WTC11 (cell line): ENCODE results near the gene OR6A2. TPM values are rescaled to one million over a fixed set of nuclear protein-coding genes. Genes with fewer than 3 reads are reported as not detected.

ENCODE experiments used
- ATAC-seq: fragments of 200-7000 bp; cut with Tn5 transposase; 2 replicates; pipeline ENCODE4 v1.10.0; 2021; ENCODE audit warnings: mild to moderate bottlenecking, moderate library complexity
- CTCF ChIA-PET: fragments of 300-600 bp; sonication (Branson Sonifier 250); formaldehyde crosslinking; loops from one replicate; lab custom pipeline; 2021; ENCODE audit warnings: antibody characterized with exemption; lab: Charles Lee
- POLR2A ChIA-PET: fragments of 350-600 bp; sonication (Branson Sonifier 250); formaldehyde crosslinking; loops from one replicate; lab custom pipeline; 2021; ENCODE audit warnings: antibody characterized with exemption; lab: Charles Lee
- DNase-seq: peaks from one replicate; pipeline ENCODE4 v3.0.0; 2021; ENCODE audit warnings: low spot score
- H3K27ac Mint-ChIP-seq: 2 replicates; pipeline ENCODE4 v1.8.0; 2021; ENCODE audit warnings: mixed read lengths
- H3K27me3 Mint-ChIP-seq: 2 replicates; pipeline ENCODE4 v1.8.0; 2021; ENCODE audit warnings: low read depth, mild to moderate bottlenecking, moderate library complexity, mixed read lengths
- H3K36me3 Mint-ChIP-seq: 2 replicates; pipeline ENCODE4 v1.8.0; 2021; ENCODE audit warnings: mixed read lengths
- H3K4me1 Mint-ChIP-seq: 2 replicates; pipeline ENCODE4 v1.8.0; 2022; ENCODE audit warnings: mixed read lengths
- H3K4me3 Mint-ChIP-seq: 2 replicates; pipeline ENCODE4 v1.8.0; 2021; ENCODE audit warnings: mild to moderate bottlenecking, moderate library complexity, mixed read lengths
- H3K9me3 Mint-ChIP-seq: 2 replicates; pipeline ENCODE4 v1.8.0; 2021; ENCODE audit warnings: mixed read lengths
- AFF4 ChIP-seq: sonication (generic); formaldehyde crosslinking; IDR thresholded peaks from 2 replicates; pipeline ENCODE4 v1.8.1; 2023; ENCODE audit warnings: mild to moderate bottlenecking, missing genetic modification reagents, borderline replicate concordance
- AR ChIP-seq: fragments of 250-450 bp; sonication (Bioruptor Pico); IDR thresholded peaks from 2 replicates; pipeline ENCODE4 v1.9.0; 2021; ENCODE audit warnings: mild to moderate bottlenecking
- ATF3 ChIP-seq: sonication (generic); formaldehyde crosslinking; conservative IDR thresholded peaks from 2 replicates; pipeline ENCODE4 v1.8.1; 2022; ENCODE audit warnings: mild to moderate bottlenecking, missing genetic modification reagents
- CBFB ChIP-seq: sonication (generic); formaldehyde crosslinking; IDR thresholded peaks from 2 replicates; pipeline ENCODE4 v1.8.1; 2022; ENCODE audit warnings: mild to moderate bottlenecking, low read depth, missing genetic modification reagents
- CDX4 ChIP-seq: fragments of 250-450 bp; sonication (Bioruptor Pico); IDR thresholded peaks from 2 replicates; pipeline ENCODE4 v1.9.0; 2021; ENCODE audit warnings: moderate library complexity, mild to moderate bottlenecking, inconsistent platforms, borderline replicate concordance
- ELF4 ChIP-seq: sonication (generic); formaldehyde crosslinking; IDR thresholded peaks from 2 replicates; pipeline ENCODE4 v1.8.1; 2022; ENCODE audit warnings: low read depth, mild to moderate bottlenecking, moderate library complexity, missing genetic modification reagents
- ETV6 ChIP-seq: sonication (generic); formaldehyde crosslinking; IDR thresholded peaks from 2 replicates; pipeline ENCODE4 v1.8.1; 2022; ENCODE audit warnings: mild to moderate bottlenecking, missing genetic modification reagents
- FOXJ3 ChIP-seq: sonication (generic); formaldehyde crosslinking; IDR thresholded peaks from 2 replicates; pipeline ENCODE4 v1.9.0; 2021; ENCODE audit warnings: missing genetic modification reagents, mild to moderate bottlenecking, borderline replicate concordance
- GTF2I ChIP-seq: fragments of 250-450 bp; sonication (Bioruptor Pico); conservative IDR thresholded peaks from 2 replicates; pipeline ENCODE4 v1.4.0; 2021; ENCODE audit warnings: mild to moderate bottlenecking
- HMGA2 ChIP-seq: fragments of 250-450 bp; sonication (Bioruptor Pico); IDR thresholded peaks from 2 replicates; pipeline ENCODE4 v1.4.0; 2021; ENCODE audit warnings: mild to moderate bottlenecking, moderate library complexity
- HMGXB4 ChIP-seq: sonication (generic); formaldehyde crosslinking; IDR thresholded peaks from 2 replicates; pipeline ENCODE4 v1.8.1; 2023; ENCODE audit warnings: mild to moderate bottlenecking, moderate library complexity, missing genetic modification reagents
- NFYB ChIP-seq: sonication (generic); formaldehyde crosslinking; conservative IDR thresholded peaks from 2 replicates; pipeline ENCODE4 v1.8.0; 2022; ENCODE audit warnings: low read depth, missing genetic modification reagents
- NR2C2 ChIP-seq: sonication (generic); formaldehyde crosslinking; IDR thresholded peaks from 2 replicates; pipeline ENCODE4 v1.8.0; 2022; ENCODE audit warnings: mild to moderate bottlenecking, missing genetic modification reagents
- RELA ChIP-seq: sonication (generic); formaldehyde crosslinking; IDR thresholded peaks from 2 replicates; pipeline ENCODE4 v1.8.1; 2022; ENCODE audit warnings: missing genetic modification reagents, mild to moderate bottlenecking, borderline replicate concordance
- TEAD1 ChIP-seq: sonication (generic); formaldehyde crosslinking; IDR thresholded peaks from 2 replicates; pipeline ENCODE4 v1.8.0; 2022; ENCODE audit warnings: mild to moderate bottlenecking, missing genetic modification reagents
- USF2 ChIP-seq: sonication (generic); formaldehyde crosslinking; IDR thresholded peaks from 2 replicates; pipeline ENCODE4 v1.8.1; 2023; ENCODE audit warnings: mild to moderate bottlenecking, missing genetic modification reagents, moderate library complexity
- ZBTB21 ChIP-seq: sonication (generic); formaldehyde crosslinking; IDR thresholded peaks from 2 replicates; pipeline ENCODE4 v1.8.1; 2023; ENCODE audit warnings: mild to moderate bottlenecking, missing genetic modification reagents, borderline replicate concordance
- ZBTB43 ChIP-seq: sonication (generic); formaldehyde crosslinking; IDR thresholded peaks from 2 replicates; pipeline ENCODE4 v1.8.1; 2023; ENCODE audit warnings: mild to moderate bottlenecking, missing genetic modification reagents
- ZNF263 ChIP-seq: sonication (generic); formaldehyde crosslinking; IDR thresholded peaks from 2 replicates; pipeline ENCODE4 v1.8.1; 2022; ENCODE audit warnings: low read depth, mild to moderate bottlenecking, moderate library complexity, missing genetic modification reagents
- ZNF281 ChIP-seq: sonication (generic); formaldehyde crosslinking; IDR thresholded peaks from 2 replicates; pipeline ENCODE4 v1.8.0; 2023; ENCODE audit warnings: mild to moderate bottlenecking, missing genetic modification reagents
- total RNA-seq: library from RNA; stranded (reverse); gene quantifications from 3 replicates; pipeline ENCODE4 v1.2.3, GENCODE V29; 2021

Gene OR6A2
- total RNA-seq, 1 experiment from 2014 or later: 0.07 TPM

- no peak for DNase-seq
- no peak for ATAC-seq
- H3K36me3 Mint-ChIP-seq: no peaks in the 10 kb centered on the region
- no peak for TF ChIP-seq ETV6 (CRISPR knock-in tag)
- no peak for TF ChIP-seq CBFB (CRISPR knock-in tag)
- no peak for TF ChIP-seq TEAD1
- no peak for TF ChIP-seq AR (CRISPR knock-in tag)
- TF ChIP-seq ZNF281: no peak
- no peak for TF ChIP-seq FOXJ3 (CRISPR knock-in tag)
- TF ChIP-seq GTF2I (CRISPR knock-in tag): no peak
- no peak for TF ChIP-seq NR2C2 (CRISPR knock-in tag)
- no peak for TF ChIP-seq ELF4
- TF ChIP-seq RELA (CRISPR knock-in tag): no peak
- no peak for TF ChIP-seq ZNF263 (CRISPR knock-in tag)
- TF ChIP-seq NFYB (CRISPR knock-in tag): no peak
- no peak for TF ChIP-seq ZBTB21 (CRISPR knock-in tag)
- TF ChIP-seq AFF4: no peak
- TF ChIP-seq HMGXB4 (CRISPR knock-in tag): no peak
- no peak for TF ChIP-seq ZBTB43 (CRISPR knock-in tag)
- no peak for TF ChIP-seq CDX4
- no peak for TF ChIP-seq ATF3 (CRISPR knock-in tag)
- no peak for TF ChIP-seq HMGA2 (CRISPR knock-in tag)
- no peak for TF ChIP-seq USF2 (CRISPR knock-in tag)
- no peaks in the 10 kb centered on the region for H3K4me1 Mint-ChIP-seq
- ChIA-PET CTCF (interaction anchor here (1.0 kb wide), 1 partner anchor 39 kb away, joined by 3 read pairs; no protein-coding TSS in a partner anchor), POLR2A (no interaction called here)
- peaks cover 2% of the 10 kb centered on the region; the same call in 1 of the 2 replicates for H3K9me3 Mint-ChIP-seq
- H3K27ac Mint-ChIP-seq: no peak overlapping the region
- no peak overlapping the region for H3K4me3 Mint-ChIP-seq
- no peaks in the 10 kb centered on the region; the same call in 1 of the 2 replicates for H3K27me3 Mint-ChIP-seq
Measured at GRCh38 chr11:6794639-6795038, 4.8 kb downstream of the OR6A2 start.
